ENCODE measurements around the gene FAM107A. TPM values are rescaled to one million over a fixed set of nuclear protein-coding genes. Genes with fewer than 3 reads are reported as not detected.
A peak's percentile ranks its signal among the peaks of the same experiment; 100 is the strongest.

FAM107A gene
- total RNA-seq, 4 donors from 2014 or later = 11.0 to 93.3 (median 24.3) TPM

- H3K27me3 ChIP-seq = no peaks in the 10 kb centered on the region
- DNase-seq = peak in 2 of 3 donors; percentile 84 to 85
- no peaks in the 10 kb centered on the region for H3K9me3 ChIP-seq
- peaks cover 0 to 54% (median 6%) of the 10 kb centered on the region in 4 donors for H3K4me1 ChIP-seq
- H3K27ac ChIP-seq = peak overlapping the region in 3 of 4 donors; percentile 71 to 91 (median 91)
- peak overlapping the region in 2 of 4 donors; percentile 49 for H3K4me3 ChIP-seq
- peak in 2 of 6 experiments; percentile 15 to 23 for TF ChIP-seq CTCF (IDR thresholded peaks at IDR 0.05)
- no peak for TF ChIP-seq POLR2A (IDR thresholded peaks at IDR 0.05)
- H3K36me3 ChIP-seq = peaks cover 0 to 31% (median 0%) of the 10 kb centered on the region in 3 donors
Measured at GRCh38 chr3:58535531-58536500, 41.4 kb downstream of the FAM107A start.

GRCh38 chr3:58534592-58535494, 42.3 kb downstream of the FAM107A start:
- no peak for DNase-seq
- no peak overlapping the region for H3K4me3 ChIP-seq
- peaks cover 0 to 40% (median 0%) of the 10 kb centered on the region in 3 donors for H3K36me3 ChIP-seq
- peak overlapping the region in 2 of 4 donors; percentile 53 to 91 for H3K27ac ChIP-seq
- H3K27me3 ChIP-seq = no peaks in the 10 kb centered on the region
- H3K4me1 ChIP-seq = peaks cover 0 to 54% (median 6%) of the 10 kb centered on the region in 4 donors
- TF ChIP-seq POLR2A (IDR thresholded peaks at IDR 0.05) = no peak
- no peaks in the 10 kb centered on the region for H3K9me3 ChIP-seq

- peak; percentile 77 to 91 (median 77) for DNase-seq
- H3K4me3 ChIP-seq = no peak overlapping the region
- H3K4me1 ChIP-seq = peaks cover 0 to 49% (median 6%) of the 10 kb centered on the region in 4 donors
Measured at GRCh38 chr3:58532794-58533220, 44.4 kb downstream of the FAM107A start.

GRCh38 chr3:58531956-58532355, 45.2 kb downstream of the FAM107A start:
- no peaks in the 10 kb centered on the region for H3K9me3 ChIP-seq
- TF ChIP-seq POLR2A (IDR thresholded peaks at IDR 0.05) (no peak), CTCF (IDR thresholded peaks at IDR 0.05) (peak in 2 of 6 experiments; percentile 6 to 10)
- H3K27ac ChIP-seq = no peak overlapping the region
- no peaks in the 10 kb centered on the region for H3K27me3 ChIP-seq
- DNase-seq = no peak
- H3K4me3 ChIP-seq = no peak overlapping the region
- peaks cover 0 to 64% (median 0%) of the 10 kb centered on the region in 3 donors for H3K36me3 ChIP-seq
- peaks cover 0 to 40% (median 4%) of the 10 kb centered on the region in 4 donors for H3K4me1 ChIP-seq

More at GRCh38 chr3:58532794-58533220, 44.4 kb downstream of the FAM107A start:
- TF ChIP-seq CTCF (IDR thresholded peaks at IDR 0.05) (peak; percentile 85 to 94 (median 90)), POLR2A (IDR thresholded peaks at IDR 0.05) (no peak)
- no peaks in the 10 kb centered on the region for H3K27me3 ChIP-seq
- H3K9me3 ChIP-seq = no peaks in the 10 kb centered on the region
- no peak overlapping the region for H3K27ac ChIP-seq
- peaks cover 0 to 56% (median 0%) of the 10 kb centered on the region in 3 donors for H3K36me3 ChIP-seq

- Histone ChIP-seq H3K9me3 (no peaks in the 10 kb centered on the region), H3K27me3 (no peaks in the 10 kb centered on the region), H3K27ac (no peak overlapping the region), H3K36me3 (peaks cover 0 to 68% (median 0%) of the 10 kb centered on the region in 3 donors), H3K4me3 (no peak overlapping the region), H3K4me1 (peaks cover 0 to 36% (median 4%) of the 10 kb centered on the region in 4 donors)
- no peak for DNase-seq
- TF ChIP-seq POLR2A (IDR thresholded peaks at IDR 0.05) = no peak
- no peak for TF ChIP-seq CTCF (IDR thresholded peaks at IDR 0.05)
Measured at GRCh38 chr3:58531555-58531954, 45.6 kb downstream of the FAM107A start.
